Measurements from ENCODE around the gene CMIP.

The CMIP gene

GRCh38 chr16:81695321-81696165 is 250.9 kb downstream of the CMIP start:
- no peak for DNase-seq

GRCh38 chr16:81696166-81696960 is 251.8 kb downstream of the CMIP start:
- DNase-seq = no peak

- DNase-seq = peak; percentile 58
Measured at GRCh38 chr16:81696961-81697615, 252.5 kb downstream of the CMIP start.

GRCh38 chr16:81697616-81698309 is 253.2 kb downstream of the CMIP start:
- DNase-seq = no peak

GRCh38 chr16:81698310-81698641 is 253.7 kb downstream of the CMIP start:
- no peak for DNase-seq

GRCh38 chr16:81699596-81699995 is 255.0 kb downstream of the CMIP start:
- no peak for DNase-seq

- DNase-seq = no peak
Measured at GRCh38 chr16:81700071-81700779, 255.6 kb downstream of the CMIP start.

- DNase-seq = no peak
Measured at GRCh38 chr16:81700780-81701165, 256.2 kb downstream of the CMIP start.

- DNase-seq = no peak
Measured at GRCh38 chr16:81701296-81701970, 256.8 kb downstream of the CMIP start.

GRCh38 chr16:81702506-81702905 is 257.9 kb downstream of the CMIP start:
- DNase-seq = no peak

GRCh38 chr16:81703177-81704155 is 258.9 kb downstream of the CMIP start:
- no peak for DNase-seq

- DNase-seq = no peak
Measured at GRCh38 chr16:81705261-81705660, 260.7 kb downstream of the CMIP start.

GRCh38 chr16:81706327-81707295 is 262.0 kb downstream of the CMIP start:
- no peak for DNase-seq

- no peak for DNase-seq
Measured at GRCh38 chr16:81707411-81708265, 263.0 kb downstream of the CMIP start.

GRCh38 chr16:81708266-81709015 is 263.8 kb downstream of the CMIP start:
- DNase-seq = no peak

GRCh38 chr16:81709016-81709900 is 264.6 kb downstream of the CMIP start:
- no peak for DNase-seq

Measured in activated CD4-positive, alpha-beta T cell treated with anti-CD3 and anti-CD28 coated beads, Interleukin-2, Interleukin-6, amounts not matched to agents 100 ng/mL and 50 ng/mL, durations not matched to agents 16 hours and 8 hours (primary cell).